ENCODE results near the gene MOAP1. TPM values are rescaled to one million over a fixed set of nuclear protein-coding genes. Genes with fewer than 3 reads are reported as not detected.
A peak's percentile ranks its signal among the peaks of the same experiment; 100 is the strongest.

The MOAP1 gene
- total RNA-seq, 1 experiment from 2014 or later = 32.4 TPM

GRCh38 chr14:93214598-93214997 is 29.9 kb upstream of the MOAP1 start:
- no peak for DNase-seq (ENCODE audit: low spot score)
- BruUV-seq (replicated peaks) = no TSS peak
- H3K27ac ChIP-seq (ENCODE audit: low read depth, low read length, poor library complexity, severe bottlenecking) = no peak overlapping the region
- no peaks in the 10 kb centered on the region for H3K9me3 ChIP-seq (ENCODE audit: low read depth, low read length, poor library complexity, severe bottlenecking)
- intact Hi-C loops (cut with micrococcal nuclease; ENCODE audit: unreplicated experiment) = no loop called here
- peaks cover 3% of the 10 kb centered on the region for H3K4me1 ChIP-seq (ENCODE audit: insufficient read depth, low read length, poor library complexity, severe bottlenecking)
- POLR2A ChIA-PET (ENCODE audit: low non-redundant PET) = no interaction called here
- no peak for TF ChIP-seq EZH2 (IDR thresholded peaks at IDR 0.05; ENCODE audit: borderline replicate concordance, low read depth, low read length, poor library complexity, severe bottlenecking)
- TF ChIP-seq, protein P1, sequence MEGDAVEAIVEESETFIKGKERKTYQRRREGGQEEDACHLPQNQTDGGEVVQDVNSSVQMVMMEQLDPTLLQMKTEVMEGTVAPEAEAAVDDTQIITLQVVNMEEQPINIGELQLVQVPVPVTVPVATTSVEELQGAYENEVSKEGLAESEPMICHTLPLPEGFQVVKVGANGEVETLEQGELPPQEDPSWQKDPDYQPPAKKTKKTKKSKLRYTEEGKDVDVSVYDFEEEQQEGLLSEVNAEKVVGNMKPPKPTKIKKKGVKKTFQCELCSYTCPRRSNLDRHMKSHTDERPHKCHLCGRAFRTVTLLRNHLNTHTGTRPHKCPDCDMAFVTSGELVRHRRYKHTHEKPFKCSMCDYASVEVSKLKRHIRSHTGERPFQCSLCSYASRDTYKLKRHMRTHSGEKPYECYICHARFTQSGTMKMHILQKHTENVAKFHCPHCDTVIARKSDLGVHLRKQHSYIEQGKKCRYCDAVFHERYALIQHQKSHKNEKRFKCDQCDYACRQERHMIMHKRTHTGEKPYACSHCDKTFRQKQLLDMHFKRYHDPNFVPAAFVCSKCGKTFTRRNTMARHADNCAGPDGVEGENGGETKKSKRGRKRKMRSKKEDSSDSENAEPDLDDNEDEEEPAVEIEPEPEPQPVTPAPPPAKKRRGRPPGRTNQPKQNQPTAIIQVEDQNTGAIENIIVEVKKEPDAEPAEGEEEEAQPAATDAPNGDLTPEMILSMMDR (conservative IDR thresholded peaks at IDR 0.05; ENCODE audit: low read depth, low read length) = no peak
- peaks cover 64% of the 10 kb centered on the region for H3K36me3 ChIP-seq (ENCODE audit: insufficient read depth, low read length, poor library complexity, severe bottlenecking)
- H3K4me3 ChIP-seq (ENCODE audit: low read depth, low read length, poor library complexity, severe bottlenecking) = no peak overlapping the region
- CTCF ChIA-PET = no interaction called here
- H3K27me3 ChIP-seq (replicated peaks; ENCODE audit: insufficient read depth, low read depth, low read length, poor library complexity) = no peaks in the 10 kb centered on the region

- BruUV-seq (replicated peaks) = no TSS peak
- intact Hi-C loops (cut with micrococcal nuclease; ENCODE audit: unreplicated experiment) = no loop called here
- H3K27me3 ChIP-seq (replicated peaks; ENCODE audit: insufficient read depth, low read depth, low read length, poor library complexity) = no peaks in the 10 kb centered on the region
- ChIA-PET CTCF (no interaction called here), POLR2A (ENCODE audit: low non-redundant PET) (no interaction called here)
- no peak for DNase-seq (ENCODE audit: low spot score)
- H3K9me3 ChIP-seq (ENCODE audit: low read depth, low read length, poor library complexity, severe bottlenecking) = no peaks in the 10 kb centered on the region
- no peak overlapping the region for H3K27ac ChIP-seq (ENCODE audit: low read depth, low read length, poor library complexity, severe bottlenecking)
- TF ChIP-seq, protein P1 (conservative IDR thresholded peaks at IDR 0.05; ENCODE audit: low read depth, low read length) = no peak
- TF ChIP-seq EZH2 (IDR thresholded peaks at IDR 0.05; ENCODE audit: borderline replicate concordance, low read depth, low read length, poor library complexity, severe bottlenecking) = no peak
- no peak overlapping the region for H3K4me3 ChIP-seq (ENCODE audit: low read depth, low read length, poor library complexity, severe bottlenecking)
- H3K36me3 ChIP-seq (ENCODE audit: insufficient read depth, low read length, poor library complexity, severe bottlenecking) = peaks cover 52% of the 10 kb centered on the region
- H3K4me1 ChIP-seq (ENCODE audit: insufficient read depth, low read length, poor library complexity, severe bottlenecking) = peaks cover 12% of the 10 kb centered on the region
Observed at GRCh38 chr14:93212432-93212831, 27.7 kb upstream of the MOAP1 start.

- intact Hi-C loops (cut with micrococcal nuclease; ENCODE audit: unreplicated experiment) = loop anchor here (5.0 to 10.0 kb wide), 2 partner anchors 95 to 327 kb away; no protein-coding TSS in a partner anchor
- peak overlapping the region; percentile 93 for H3K27ac ChIP-seq (ENCODE audit: low read depth, low read length, poor library complexity, severe bottlenecking)
- peaks cover 12% of the 10 kb centered on the region for H3K4me1 ChIP-seq (ENCODE audit: insufficient read depth, low read length, poor library complexity, severe bottlenecking)
- H3K36me3 ChIP-seq (ENCODE audit: insufficient read depth, low read length, poor library complexity, severe bottlenecking) = peaks cover 22% of the 10 kb centered on the region
- TF ChIP-seq, protein P1 (conservative IDR thresholded peaks at IDR 0.05; ENCODE audit: low read depth, low read length) = peak; percentile 39; the same call in 1 of the 2 replicates
- no peak for TF ChIP-seq EZH2 (IDR thresholded peaks at IDR 0.05; ENCODE audit: borderline replicate concordance, low read depth, low read length, poor library complexity, severe bottlenecking)
- ChIA-PET POLR2A (ENCODE audit: low non-redundant PET) (no interaction called here), CTCF (interaction anchor here (1.2 to 2.1 kb wide), 3 partner anchors 11 to 94 kb away, joined by 3 to 10 read pairs (median 3); no protein-coding TSS in a partner anchor)
- peak overlapping the region; percentile 94 for H3K4me3 ChIP-seq (ENCODE audit: low read depth, low read length, poor library complexity, severe bottlenecking)
- no peaks in the 10 kb centered on the region for H3K27me3 ChIP-seq (replicated peaks; ENCODE audit: insufficient read depth, low read depth, low read length, poor library complexity)
- no peaks in the 10 kb centered on the region for H3K9me3 ChIP-seq (ENCODE audit: low read depth, low read length, poor library complexity, severe bottlenecking)
- DNase-seq (ENCODE audit: low spot score) = peak; percentile 73
- no TSS peak for BruUV-seq (replicated peaks)
Observed at GRCh38 chr14:93207468-93208308, 23.0 kb upstream of the MOAP1 start.
